HepG2 (cell line): ENCODE measurements around the gene SMIM41. TPM values are rescaled to one million over a fixed set of nuclear protein-coding genes. Genes with fewer than 3 reads are reported as not detected.

ENCODE experiments used
- ATAC-seq: fragments of 200-7000 bp; cut with Tn5 transposase; 3 replicates; pipeline ENCODE4 v1.9.1; 2020; ENCODE audit warnings: mild to moderate bottlenecking, moderate library complexity
- BruUV-seq: library from RNA; stranded (reverse); fragments of 400-500 nt; replicated peaks from 2 replicates; lab custom pipeline; 2021; lab: Mats Ljungman, UMichigan
- CTCF ChIA-PET: fragments of 300-600 bp; formaldehyde crosslinking; extraction: SDS; loops from one replicate; lab custom pipeline; 2021; ENCODE audit warnings: low total read pairs, inconsistent platforms, low intra/inter-chr PET ratio; lab: Yijun Ruan, JAX
- POLR2A ChIA-PET: fragments of 350-600 bp; sonication (Branson Sonifier 250); formaldehyde crosslinking; loops from one replicate; lab custom pipeline; 2020; ENCODE audit warnings: antibody characterized with exemption, inconsistent platforms; lab: Yijun Ruan, JAX
- DNase-seq: peaks from one replicate; pipeline ENCODE4 v3.0.0-alpha.2; 2015; ENCODE audit warnings: low spot score
- FAIRE-seq: peaks from 3 replicates; lab custom pipeline; 2011; peaks lifted over from hg19 to GRCh38; lab: Jason Lieb, UNC
- H2AFZ ChIP-seq: one replicate; pipeline ENCODE4 v1.6.1; 2011; ENCODE audit warnings: low read length, inconsistent platforms
- H3K27ac ChIP-seq: fragments of 300-600 bp; 3 replicates; pipeline ENCODE4 v1.8.0; 2011; ENCODE audit warnings: mixed run types, mild to moderate bottlenecking, mixed read lengths, low read length, inconsistent platforms; ENCODE audit not compliant: insufficient read depth; ENCODE audit errors: extremely low read length
- H3K27me3 ChIP-seq, 2 experiments: fragments of 200-600 bp in 1 of 2; 2 replicates in 1 of 2; 3 replicates in 1 of 2; pipeline versions ENCODE4 v1.6.0 to v1.8.0; 2011; ENCODE audit warnings: low read length in 2 of 2, mild to moderate bottlenecking in 2 of 2, moderate library complexity in 2 of 2, inconsistent platforms in 1 of 2; ENCODE audit not compliant: insufficient read depth in 2 of 2, control insufficient read depth in 1 of 2
- H3K36me3 ChIP-seq, 2 experiments: fragments of 200-600 bp in 1 of 2; replicated peaks in 1 of 2; 2 replicates in 1 of 2; 3 replicates in 1 of 2; pipeline versions ENCODE4 v1.5.1 to v1.8.0; 2011; ENCODE audit warnings: low read length in 2 of 2, inconsistent platforms in 1 of 2; ENCODE audit not compliant: insufficient read depth in 2 of 2, control insufficient read depth in 1 of 2
- H3K4me1 ChIP-seq: 2 replicates; pipeline ENCODE4 v1.5.1; 2012; ENCODE audit warnings: low read length, inconsistent platforms; ENCODE audit not compliant: insufficient read depth
- H3K4me2 ChIP-seq: 2 replicates; pipeline ENCODE4 v1.6.0; 2011; ENCODE audit warnings: low read depth, low read length, inconsistent platforms
- H3K4me3 ChIP-seq, 3 experiments: fragments of 200-600 bp in 1 of 3; sonication (generic), shearing (Covaris generic) in 1 of 3; replicated peaks in 1 of 3; 2 replicates each; pipeline ENCODE4 v1.5.1; 2011 to 2016; ENCODE audit warnings: low read length in 3 of 3, inconsistent platforms in 2 of 3, low read depth in 2 of 3, mild to moderate bottlenecking in 2 of 3, control low read depth in 1 of 3, mixed read lengths in 1 of 3; ENCODE audit not compliant: insufficient read depth in 1 of 3
- H3K79me2 ChIP-seq: one replicate; pipeline ENCODE4 v1.6.1; 2011; ENCODE audit warnings: low read length, inconsistent platforms; ENCODE audit not compliant: insufficient read depth
- H3K9ac ChIP-seq: 2 replicates; pipeline ENCODE4 v1.6.0; 2011; ENCODE audit warnings: mild to moderate bottlenecking, low read depth, low read length, inconsistent platforms; ENCODE audit not compliant: insufficient read depth
- H3K9me3 ChIP-seq: 2 replicates; pipeline ENCODE4 v1.5.1; 2012; ENCODE audit warnings: mild to moderate bottlenecking, low read length
- H4K20me1 ChIP-seq: 2 replicates; pipeline ENCODE4 v1.6.0; 2011; ENCODE audit warnings: inconsistent platforms, mild to moderate bottlenecking, low read length, moderate library complexity; ENCODE audit not compliant: insufficient read depth
- CC2D1A ChIP-seq: sonication (generic); formaldehyde crosslinking; IDR thresholded peaks from 2 replicates; pipeline ENCODE4 v1.8.1; 2023; ENCODE audit warnings: mild to moderate bottlenecking, missing genetic modification reagents
- EZH2 ChIP-seq: conservative IDR thresholded peaks from 2 replicates; pipeline ENCODE4 v1.6.1; 2012; ENCODE audit warnings: mild to moderate bottlenecking, low read depth, low read length, moderate library complexity
- GATA4 ChIP-seq: sonication (generic); IDR thresholded peaks from 2 replicates; pipeline ENCODE4 v1.6.1; 2016; ENCODE audit warnings: antibody characterized with exemption, low read depth, borderline replicate concordance
- HMG20A ChIP-seq: IDR thresholded peaks from 2 replicates; pipeline ENCODE4 v1.6.1; 2016; ENCODE audit warnings: borderline replicate concordance
- HNRNPK ChIP-seq: fragments of 200-400 bp; formaldehyde crosslinking; IDR thresholded peaks from 2 replicates; pipeline ENCODE4 v1.6.1; 2018; ENCODE audit warnings: low read length, low read depth, moderate library complexity, mild to moderate bottlenecking; ENCODE audit not compliant: poor library complexity, severe bottlenecking
- ZNF230 ChIP-seq: sonication (generic); formaldehyde crosslinking; IDR thresholded peaks from 2 replicates; pipeline ENCODE4 v1.4.0; 2020; ENCODE audit warnings: mild to moderate bottlenecking, missing genetic modification reagents
- ZNF441 ChIP-seq: sonication (generic); formaldehyde crosslinking; IDR thresholded peaks from 2 replicates; pipeline ENCODE4 v1.7.0; 2021; ENCODE audit warnings: missing genetic modification reagents, borderline replicate concordance
- ZNF558 ChIP-seq: sonication (generic); formaldehyde crosslinking; IDR thresholded peaks from 2 replicates; pipeline ENCODE4 v1.9.0; 2022; ENCODE audit warnings: mild to moderate bottlenecking, missing genetic modification reagents, borderline replicate concordance
- ZNF619 ChIP-seq: sonication (generic); formaldehyde crosslinking; IDR thresholded peaks from 2 replicates; pipeline ENCODE4 v1.4.0; 2020; ENCODE audit warnings: mild to moderate bottlenecking, missing genetic modification reagents
- WGBS: methylation state at CpG from one replicate; pipeline ENCODE4 v1.1.6; 2017; ENCODE audit warnings: low lambda C conversion rate; 5-methylcytosine and 5-hydroxymethylcytosine counted together
- in situ Hi-C: cut with HindIII; loops from 2 replicates; pipeline ENCODE4 v1.10.0; 2017; ENCODE audit warnings: low pct_unique_long_range_greater_than_20kb; ENCODE audit not compliant: extremely low pct_ligation_motif_present
- intact Hi-C: fragments of 100-400 bp; cut with micrococcal nuclease; formaldehyde crosslinking; loops from one replicate; pipeline ENCODE4 v1.10.0; 2022; ENCODE audit not compliant: unreplicated experiment
- polyA plus RNA-seq, 8 experiments: library from polyadenylated mRNA; depleted of rRNA in 3 of 8; stranded (reverse) in 7 of 8; unstranded in 1 of 8; fragments of >200 nt; fragmentation: Illumina TruSeq in 4 of 8; extraction: Trizol in 4 of 8; gene quantifications; 2 replicates each; pipeline versions ENCODE4 v1.2.1 to v1.2.3, GENCODE V29; 2011 to 2016; ENCODE audit warnings: low read depth in 4 of 8, missing spikeins in 1 of 8, mixed read lengths in 1 of 8; ENCODE audit not compliant: insufficient read depth in 1 of 8
- total RNA-seq, 5 experiments: library from RNA; depleted of rRNA; stranded (reverse); fragments of >200 nt; fragmentation: Illumina TruSeq; extraction: Trizol; gene quantifications; 2 replicates each; pipeline ENCODE4 v1.2.3, GENCODE V29; 2016; ENCODE audit warnings: low read depth in 1 of 5
- TF ChIP-seq, protein P1 (sequence below): sonication (generic); formaldehyde crosslinking; IDR thresholded peaks from 2 replicates; pipeline ENCODE4 v1.8.1; 2023; ENCODE audit warnings: mild to moderate bottlenecking, missing genetic modification reagents

SMIM41 gene
- total and polyA plus RNA-seq, 2 of the 13 experiments (the other 11 are each of a cell fraction or from before 2014, with no cell fraction given): not detected

DNA sequence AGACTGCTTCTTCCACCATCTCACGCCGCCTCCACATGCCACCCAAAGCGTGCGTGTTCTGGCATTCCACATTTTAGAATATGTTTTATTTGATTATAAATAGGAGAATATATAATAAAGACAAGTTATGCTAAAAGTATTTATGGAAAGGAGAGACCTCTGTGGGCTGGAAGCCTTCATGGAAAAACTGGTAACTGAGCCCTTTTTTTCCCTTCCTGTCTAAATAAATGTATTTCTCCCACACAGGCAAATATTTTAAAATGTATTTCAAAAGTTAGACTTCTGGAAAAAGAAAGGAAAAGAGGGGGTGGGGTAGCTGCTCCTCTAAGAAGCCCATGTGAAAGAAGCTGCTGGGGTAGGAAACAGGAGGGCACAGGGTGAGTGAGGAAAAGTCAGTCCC is 44.3 kb upstream of the SMIM41 start (continued):
- TF ChIP-seq HNRNPK (no peak), ZNF619 (no peak), GATA4 (no peak), HMG20A (CRISPR knock-in tag) (no peak), CC2D1A (CRISPR knock-in tag) (no peak), ZNF441 (CRISPR knock-in tag) (no peak), ZNF230 (no peak)
- TF ChIP-seq, protein P1, sequence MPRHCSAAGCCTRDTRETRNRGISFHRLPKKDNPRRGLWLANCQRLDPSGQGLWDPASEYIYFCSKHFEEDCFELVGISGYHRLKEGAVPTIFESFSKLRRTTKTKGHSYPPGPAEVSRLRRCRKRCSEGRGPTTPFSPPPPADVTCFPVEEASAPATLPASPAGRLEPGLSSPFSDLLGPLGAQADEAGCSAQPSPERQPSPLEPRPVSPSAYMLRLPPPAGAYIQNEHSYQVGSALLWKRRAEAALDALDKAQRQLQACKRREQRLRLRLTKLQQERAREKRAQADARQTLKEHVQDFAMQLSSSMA (CRISPR knock-in tag): no peak
- TF ChIP-seq, all 625 proteins: peak for 0

DNA sequence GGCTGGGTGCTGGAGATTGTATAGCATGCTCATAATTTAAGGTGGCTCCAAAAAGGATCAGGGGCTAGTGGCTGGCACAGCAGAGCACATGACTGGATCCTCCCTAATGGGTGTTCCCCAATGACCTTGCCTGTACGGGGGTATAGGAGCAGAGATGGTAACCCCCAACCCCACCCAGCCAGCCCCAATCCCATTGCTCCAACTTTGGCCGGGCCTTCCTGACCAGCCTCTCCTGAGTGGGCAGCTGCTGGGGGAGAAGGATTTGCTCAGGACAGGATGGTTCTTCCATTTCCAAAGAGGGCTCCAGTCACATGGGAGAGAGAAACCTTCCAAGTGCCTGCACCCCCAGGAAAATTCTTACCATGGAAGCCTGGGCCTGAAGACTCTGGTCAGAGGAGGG is 43.6 kb upstream of the SMIM41 start:
- CTCF ChIA-PET: no interaction called here
- in situ Hi-C loops (no loop called here), intact Hi-C loops (loop anchor here (2.0 kb wide), 1 partner anchor 15 kb away; the partner anchor contains the start of gene NR4A1)
- H3K4me1 ChIP-seq: peaks cover 62% of the 10 kb centered on the region
- peaks cover 3 to 46% of the 10 kb centered on the region in 2 experiments; a peak in 4 of 5 replicates for H3K27me3 ChIP-seq
- H3K4me2 ChIP-seq: peak overlapping the region; percentile 87
- H3K27ac ChIP-seq: no peak overlapping the region
- H3K9ac ChIP-seq: peak overlapping the region; percentile 54; the same call in 1 of the 2 replicates
- DNase-seq (no peak), FAIRE-seq (no peak), ATAC-seq (no peak)
- H3K9me3 ChIP-seq: no peaks in the 10 kb centered on the region
- H4K20me1 ChIP-seq: no peaks in the 10 kb centered on the region
- POLR2A ChIA-PET: no interaction called here
- TF ChIP-seq ZNF558 (CRISPR knock-in tag): no peak
- TF ChIP-seq EZH2: 0 out of 2 replicates have a peak, but pooled peaks have one; percentile 17
- no CpG with 5 or more reads among the region's 2 CpGs for WGBS
- peak overlapping the region in 1 of 3 experiments; percentile 75; a peak in 1 of 6 replicates for H3K4me3 ChIP-seq
- H3K79me2 ChIP-seq: no peaks in the 10 kb centered on the region
- no peaks in the 10 kb centered on the region for H3K36me3 ChIP-seq
- H2AFZ ChIP-seq: no peak overlapping the region
- BruUV-seq: no TSS peak
